Measurements from ENCODE around the gene ADGRV1.
"Not testable (repeated sequence)": the region's sequence is repeated elsewhere in the genome, so short reads cannot be mapped to it uniquely, and the experiment has no call there.

GRCh38 chr5:90687458-90687857 is 128.9 kb downstream of the ADGRV1 start:
- not testable (repeated sequence) for TF ChIP-seq CTCF (IDR thresholded peaks at IDR 0.05; ENCODE audit: low read depth, low read length, poor library complexity, severe bottlenecking); EZH2phosphoT487 (IDR thresholded peaks at IDR 0.05; ENCODE audit: borderline replicate concordance, low read length)

All from DOHH2 (cell line).